Activated T-cell treated with anti-CD3 and anti-CD28 coated beads, Interleukin-2, amount 50 U/mL, for 48 hours (primary cell): ENCODE data around the gene ZBTB32.
A peak's percentile ranks its signal among the peaks of the same experiment; 100 is the strongest.

Experiments used
- DNase-seq, 2 experiments: peaks; one replicate each; pipeline ENCODE4 v3.0.0-alpha.2; 2020

The ZBTB32 gene

DNA sequence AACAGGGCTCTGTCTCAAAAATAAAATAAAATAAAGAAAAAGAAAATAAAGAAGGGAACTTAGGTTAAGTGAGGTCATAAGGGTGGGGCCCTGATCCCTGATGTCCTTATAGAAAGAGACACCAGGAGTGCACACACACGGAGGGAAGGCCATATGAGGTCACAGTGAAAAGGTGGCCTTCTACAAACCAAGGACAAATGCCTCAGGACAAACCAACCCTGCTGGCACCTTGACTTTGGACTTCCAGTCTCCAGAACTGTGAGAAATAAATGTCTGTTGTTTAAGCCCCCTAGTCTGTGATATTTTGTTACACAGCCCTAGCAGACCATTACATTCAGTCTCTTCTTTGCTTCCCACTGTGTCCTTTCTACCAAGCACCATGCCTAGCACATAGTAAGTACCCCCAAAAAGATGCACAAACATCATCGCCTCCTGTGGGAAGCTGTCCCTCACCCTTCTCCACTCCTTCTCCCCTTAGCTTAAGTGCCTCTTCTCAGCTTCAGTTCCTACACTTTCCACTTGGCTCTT lies 8.4 kb upstream of the ZBTB32 start:
- no peak for DNase-seq

GRCh38 chr19:35696835-35697234 lies 7.5 kb upstream of the ZBTB32 start:
- peak in 1 of 2 experiments; percentile 39 for DNase-seq

DNA sequence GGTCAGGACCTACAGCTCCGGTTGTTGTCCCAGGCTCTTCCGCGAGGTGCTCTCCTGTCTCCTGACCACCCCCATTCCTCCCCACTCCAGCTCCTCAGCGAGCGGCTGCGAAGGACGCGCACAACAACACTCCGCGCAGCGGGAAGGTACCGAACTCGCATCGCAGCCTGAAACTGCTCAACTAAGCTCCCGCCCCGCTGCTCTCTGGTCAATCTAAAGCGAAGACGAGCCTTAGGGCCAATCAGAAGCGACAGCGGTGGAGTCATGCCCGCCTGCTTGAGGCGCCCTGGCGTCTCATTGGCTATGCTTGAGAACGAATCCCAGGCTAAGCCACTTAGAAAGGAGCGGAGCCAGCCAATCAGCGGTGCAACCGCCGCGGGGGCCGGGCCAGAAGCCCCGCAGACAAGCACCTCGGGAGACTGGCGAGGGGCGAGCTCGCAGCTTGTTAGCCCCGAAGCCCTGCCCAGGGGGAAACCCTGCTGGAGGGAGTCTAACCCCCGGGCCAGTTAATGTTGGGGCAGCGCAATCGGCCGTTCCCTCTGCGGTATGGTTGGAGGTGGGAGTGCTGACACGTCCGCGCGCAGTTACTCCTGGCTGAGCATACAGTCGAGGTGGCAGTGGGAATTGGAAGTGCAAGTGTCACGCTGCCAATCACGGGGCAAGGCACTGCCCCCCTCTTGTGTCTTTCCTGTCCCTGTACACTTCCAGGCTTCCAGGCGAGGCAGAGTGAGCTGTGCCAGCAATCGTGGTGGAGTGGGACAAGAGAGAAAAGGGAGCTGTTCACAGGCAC lies 1.9 kb upstream of the ZBTB32 start:
- DNase-seq, result peak; percentile 93 to 95

GRCh38 chr19:35703343-35703742 lies 1.0 kb upstream of the ZBTB32 start:
- DNase-seq, result no peak

GRCh38 chr19:35708391-35708790 lies 4.0 kb downstream of the ZBTB32 start:
- no peak for DNase-seq

DNA sequence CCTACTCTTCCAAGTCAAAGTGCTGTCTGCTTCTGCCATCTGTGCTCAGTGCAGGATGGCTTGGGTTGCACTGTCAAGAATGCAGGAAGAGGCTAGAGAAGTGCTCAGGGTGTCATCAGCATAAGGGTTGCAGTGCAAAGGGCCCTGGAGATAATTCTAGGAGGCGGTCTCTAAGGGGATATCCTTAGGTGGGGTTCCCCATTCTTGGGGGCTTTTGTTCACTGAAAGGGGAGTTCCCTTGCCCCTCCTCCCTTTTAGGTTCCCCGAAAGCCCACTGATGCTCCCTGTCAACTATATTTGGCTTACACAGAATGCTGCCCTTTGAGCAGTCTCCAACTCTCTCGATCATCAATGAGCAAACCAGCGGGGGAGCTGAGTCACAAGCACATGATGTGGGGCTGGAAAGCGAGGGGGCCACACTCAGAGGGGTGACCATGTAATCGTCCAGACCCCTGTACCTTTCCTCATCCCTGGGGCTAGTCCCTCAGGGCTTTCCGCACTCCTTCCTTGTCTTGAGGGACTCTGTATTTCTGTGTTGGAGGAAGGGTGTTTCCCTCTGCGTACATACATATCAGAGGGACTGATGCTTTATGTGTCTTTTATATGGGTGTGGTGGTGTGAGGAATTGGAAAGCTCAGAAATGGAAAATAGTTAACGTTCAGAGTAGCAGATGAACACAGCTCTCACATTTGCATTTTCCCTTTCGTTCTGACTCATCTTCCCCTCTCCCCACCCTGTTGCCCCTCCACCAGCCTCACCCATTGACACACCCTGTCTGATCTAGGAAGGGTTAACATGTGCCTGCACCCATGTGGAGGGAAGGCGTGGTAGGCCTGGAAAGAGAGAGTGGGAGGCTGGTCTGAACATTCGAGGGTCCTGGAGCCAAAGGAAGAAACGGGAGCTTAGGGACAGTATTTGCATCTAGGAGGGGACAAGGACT lies 6.7 kb downstream of the ZBTB32 start:
- DNase-seq, result peak; percentile 87 to 89

DNA sequence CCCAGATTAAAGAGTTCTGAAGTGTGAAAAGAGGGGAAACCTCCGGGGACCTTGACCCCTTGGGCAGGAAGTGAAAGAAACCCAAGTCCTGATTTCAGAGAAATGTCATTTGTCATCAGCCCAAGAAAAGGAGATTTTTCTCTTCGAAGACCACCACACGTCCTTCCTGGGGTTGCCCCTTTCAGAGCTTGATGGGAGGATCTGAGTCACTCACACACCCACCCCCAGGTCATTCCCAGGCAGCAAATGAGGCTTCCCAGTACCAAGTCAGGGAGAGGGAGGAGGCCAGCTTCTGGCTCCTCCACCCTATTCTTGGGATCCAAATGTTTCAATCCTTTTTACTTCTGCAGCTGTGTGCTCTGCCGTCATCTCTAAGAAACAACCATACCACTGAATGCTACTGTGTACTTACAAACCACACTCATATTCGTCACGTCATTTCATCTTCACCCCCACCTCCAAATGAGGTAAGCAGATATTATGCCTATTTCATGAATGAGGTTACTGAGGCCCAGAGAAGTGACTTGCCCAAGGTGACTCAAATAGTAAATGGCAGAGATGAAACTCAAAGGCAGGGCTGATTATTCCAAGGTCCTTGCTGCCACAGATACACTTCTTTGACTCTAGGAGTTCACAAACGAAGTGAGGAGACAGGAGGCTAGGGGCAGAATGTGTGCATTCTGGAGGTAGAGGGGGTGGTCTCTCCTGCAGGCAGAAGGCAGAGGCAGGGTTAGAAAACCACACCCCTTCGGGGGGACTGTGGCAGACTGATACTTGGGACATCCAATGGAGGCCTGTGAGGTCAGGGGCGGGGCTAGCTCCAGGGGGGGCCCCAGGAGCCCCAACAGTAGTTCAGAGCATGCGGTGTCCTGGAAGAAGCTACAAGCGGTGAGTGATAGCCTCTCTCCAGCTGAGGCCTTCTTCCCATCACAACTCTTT lies 8.5 kb downstream of the ZBTB32 start:
- DNase-seq, result peak; percentile 91 to 92

DNA sequence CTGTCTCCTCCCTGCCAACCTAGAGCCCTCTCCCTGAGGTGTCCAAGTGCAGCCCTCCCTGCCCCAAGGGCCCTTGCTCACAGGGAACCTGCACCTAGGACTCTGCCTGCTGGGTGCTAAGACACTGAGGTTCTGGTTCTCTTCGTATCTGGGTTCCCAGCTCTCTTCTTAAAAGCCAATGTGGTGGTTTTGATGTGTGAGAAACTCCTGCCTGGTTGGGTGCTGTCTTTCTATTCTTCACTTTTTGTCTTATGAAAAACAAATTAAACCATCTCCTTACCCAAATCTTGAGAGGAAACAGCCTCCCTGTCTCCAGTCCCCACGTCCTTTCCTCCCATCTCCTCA lies 9.1 kb downstream of the ZBTB32 start:
- no peak for DNase-seq

GRCh38 chr19:35713904-35714495 lies 9.6 kb downstream of the ZBTB32 start:
- no peak for DNase-seq

GRCh38 chr19:35714601-35715354 lies 10.4 kb downstream of the ZBTB32 start:
- peak in 1 of 2 experiments; percentile 63 for DNase-seq

GRCh38 chr19:35715355-35715809 lies 11.0 kb downstream of the ZBTB32 start:
- DNase-seq, result no peak

DNA sequence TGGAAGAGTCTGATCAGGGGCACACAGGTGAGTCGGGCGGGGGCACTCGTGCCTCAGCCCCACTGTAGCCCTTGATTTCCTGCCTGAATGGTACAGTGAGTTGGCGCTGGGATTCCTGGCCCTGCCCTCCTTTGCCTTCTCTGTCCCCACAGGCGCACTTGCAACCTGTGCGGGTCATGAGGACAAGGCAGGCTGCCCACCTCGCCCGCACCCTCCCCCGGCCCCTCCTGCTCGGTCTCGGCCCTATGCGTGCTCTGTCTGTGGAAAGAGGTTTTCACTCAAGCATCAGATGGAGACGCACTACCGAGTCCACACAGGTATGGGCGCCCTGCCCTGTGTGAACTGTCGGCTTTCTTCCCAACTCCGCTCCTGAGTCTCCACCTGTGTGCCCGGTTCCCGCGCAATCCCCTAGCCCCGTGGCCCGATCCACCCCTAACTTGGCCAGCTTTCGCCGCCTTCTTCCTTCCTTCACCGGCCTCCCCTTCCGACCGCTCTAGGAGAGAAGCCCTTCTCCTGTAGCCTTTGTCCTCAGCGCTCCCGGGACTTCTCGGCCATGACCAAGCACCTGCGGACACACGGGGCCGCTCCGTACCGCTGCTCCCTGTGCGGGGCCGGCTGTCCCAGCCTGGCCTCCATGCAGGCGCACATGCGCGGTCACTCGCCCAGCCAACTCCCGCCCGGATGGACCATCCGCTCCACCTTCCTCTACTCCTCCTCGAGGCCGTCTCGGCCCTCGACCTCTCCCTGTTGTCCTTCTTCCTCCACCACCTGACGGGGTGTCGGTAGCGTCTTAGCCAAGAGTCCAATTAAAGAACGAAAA lies 11.8 kb downstream of the ZBTB32 start:
- peak; percentile 56 for DNase-seq

DNA sequence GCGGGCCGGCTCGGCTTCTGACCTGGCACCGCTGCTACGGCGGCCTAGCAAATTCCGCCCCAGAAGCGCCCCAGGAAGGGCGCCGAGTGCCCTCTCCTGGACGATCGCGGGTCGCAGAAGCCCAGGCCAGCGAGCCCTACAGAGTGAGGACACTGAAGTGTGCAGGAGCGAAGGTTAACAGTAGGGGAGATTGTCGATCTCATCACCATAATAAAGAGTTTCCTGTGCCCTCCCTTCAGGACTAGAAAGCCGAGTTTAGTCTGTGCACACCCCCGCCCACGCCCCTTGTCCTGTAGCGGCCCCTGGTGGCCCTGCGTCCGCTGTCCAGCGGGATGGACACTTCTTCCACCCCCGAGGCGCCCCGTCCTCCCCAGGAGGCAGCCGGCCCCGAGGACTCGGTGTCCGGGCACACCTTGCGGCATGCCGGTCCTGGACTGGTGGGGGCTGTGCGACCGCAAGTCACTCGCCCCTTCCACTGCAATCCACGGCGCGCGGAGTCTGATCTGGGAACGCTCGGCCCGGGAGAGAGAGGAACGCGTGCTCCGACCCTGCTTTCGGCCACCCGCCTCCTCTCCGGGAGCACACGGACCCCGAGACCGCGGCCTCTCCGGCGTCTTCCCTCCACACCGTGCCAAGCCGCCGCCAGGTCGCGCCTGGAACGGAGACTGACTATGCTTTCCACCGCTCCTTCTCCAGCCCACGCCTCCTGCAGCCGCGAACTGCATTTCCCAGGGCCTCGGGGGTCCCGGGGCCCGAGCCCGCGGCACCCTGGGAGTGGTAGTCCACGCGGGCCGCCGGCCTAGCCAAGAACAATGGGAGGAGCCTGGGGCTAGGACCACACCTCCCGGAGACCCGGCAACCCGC lies 12.7 kb downstream of the ZBTB32 start:
- DNase-seq, result peak; percentile 88

GRCh38 chr19:35717665-35718344 lies 13.4 kb downstream of the ZBTB32 start, which contains the start of gene KMT2B:
Gene KMT2B (plus strand): TSS chr19:35718003. CDS start chr19:35718019, 16 bp downstream.
- peak; percentile 95 to 97 for DNase-seq

DNA sequence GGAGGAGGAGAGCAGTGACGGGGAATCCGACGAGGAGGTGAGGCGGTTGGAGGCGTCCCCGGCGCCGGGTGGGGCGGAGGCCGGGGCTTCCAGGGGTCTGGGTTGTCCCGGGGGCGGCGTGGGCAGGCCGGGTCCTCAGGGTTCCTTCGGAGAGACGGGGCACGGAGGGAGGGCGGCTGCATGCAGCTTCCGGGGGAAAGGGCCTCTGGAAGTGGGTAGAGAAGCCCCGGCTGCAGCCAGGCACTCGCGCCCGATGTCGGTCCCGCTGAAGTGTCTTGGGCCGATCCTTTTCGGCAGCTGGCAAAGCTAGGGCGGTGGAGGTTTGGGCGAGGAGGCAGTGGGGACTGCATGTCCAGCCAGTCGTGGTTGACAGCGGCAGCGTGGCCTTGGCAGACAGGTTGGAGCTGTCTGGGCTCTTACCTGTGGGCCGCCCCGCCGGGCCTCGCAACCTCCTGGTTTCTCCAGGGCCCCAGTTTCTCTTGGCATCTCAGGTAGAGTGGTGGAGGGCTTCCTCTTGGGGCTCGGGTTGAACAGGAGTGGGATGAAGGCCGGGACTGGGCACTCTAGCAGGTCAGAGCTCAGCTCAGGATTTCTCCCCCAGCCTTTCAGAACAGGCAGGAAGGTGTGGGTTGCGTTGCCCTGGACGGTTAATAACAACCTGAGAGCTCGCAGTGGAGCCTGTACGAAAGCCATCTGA lies 14.1 kb downstream of the ZBTB32 start:
- peak; percentile 73 to 78 for DNase-seq

DNA sequence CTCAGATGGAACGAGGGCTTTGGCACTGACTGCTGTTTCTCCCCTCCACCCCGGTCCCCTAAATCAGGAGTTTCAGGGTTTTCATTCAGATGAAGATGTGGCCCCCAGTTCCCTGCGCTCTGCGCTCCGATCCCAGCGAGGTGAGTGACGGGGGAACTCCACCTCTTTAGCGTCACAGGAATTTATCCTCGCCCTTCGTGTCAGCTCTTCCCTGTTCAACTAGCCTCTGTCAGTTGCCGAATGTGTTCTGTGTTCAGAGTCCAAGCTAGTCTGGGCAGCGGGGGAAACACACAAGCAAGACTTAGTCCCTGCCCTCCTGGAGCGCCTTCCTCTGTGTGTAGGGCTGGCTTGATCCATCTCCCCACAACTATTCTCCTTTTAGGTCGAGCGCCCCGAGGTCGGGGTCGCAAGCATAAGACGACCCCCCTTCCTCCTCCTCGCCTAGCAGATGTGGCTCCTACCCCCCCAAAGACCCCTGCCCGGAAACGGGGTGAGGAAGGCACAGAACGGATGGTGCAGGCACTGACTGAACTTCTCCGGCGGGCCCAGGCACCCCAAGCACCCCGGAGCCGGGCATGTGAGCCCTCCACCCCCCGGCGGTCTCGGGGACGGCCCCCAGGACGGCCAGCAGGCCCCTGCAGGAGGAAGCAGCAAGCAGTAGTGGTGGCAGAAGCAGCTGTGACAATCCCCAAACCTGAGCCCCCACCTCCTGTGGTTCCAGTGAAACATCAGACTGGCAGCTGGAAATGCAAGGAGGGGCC lies 15.2 kb downstream of the ZBTB32 start:
- DNase-seq, result no peak

DNA sequence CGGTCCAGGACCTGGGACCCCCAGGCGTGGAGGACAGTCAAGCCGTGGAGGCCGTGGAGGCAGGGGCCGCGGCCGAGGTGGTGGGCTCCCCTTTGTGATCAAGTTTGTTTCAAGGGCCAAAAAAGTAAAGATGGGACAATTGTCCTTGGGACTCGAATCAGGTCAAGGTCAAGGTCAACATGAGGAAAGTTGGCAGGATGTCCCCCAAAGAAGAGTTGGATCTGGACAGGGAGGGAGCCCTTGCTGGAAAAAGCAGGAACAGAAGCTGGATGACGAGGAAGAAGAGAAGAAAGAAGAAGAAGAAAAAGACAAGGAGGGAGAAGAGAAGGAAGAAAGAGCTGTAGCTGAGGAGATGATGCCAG lies 15.8 kb downstream of the ZBTB32 start:
- DNase-seq, result no peak
